ENCODE data around the gene PTPRU. TPM values are rescaled to one million over a fixed set of nuclear protein-coding genes. Genes with fewer than 3 reads are reported as not detected.

Gene PTPRU
- total RNA-seq, 1 donor from 2014 or later: 3.5 TPM

GRCh38 chr1:29239142-29239541 lies 2.8 kb downstream of the PTPRU start:
- peak overlapping the region; percentile 71 for H3K4me3 Mint-ChIP-seq (ENCODE audit: unreplicated experiment)
- TF ChIP-seq CTCF (IDR thresholded peaks at IDR 0.05): no peak
- H3K27ac Mint-ChIP-seq (ENCODE audit: unreplicated experiment): no peak overlapping the region
- peaks cover 25% of the 10 kb centered on the region for H3K27me3 Mint-ChIP-seq (ENCODE audit: unreplicated experiment)
- peaks cover 20% of the 10 kb centered on the region for H3K4me1 Mint-ChIP-seq (ENCODE audit: unreplicated experiment)
- no peak for DNase-seq (ENCODE audit: extremely low spot score, unreplicated experiment)
- no peaks in the 10 kb centered on the region for H3K36me3 Mint-ChIP-seq (ENCODE audit: unreplicated experiment)
- no peaks in the 10 kb centered on the region for H3K9me3 Mint-ChIP-seq (ENCODE audit: unreplicated experiment)

- H3K27ac Mint-ChIP-seq (ENCODE audit: unreplicated experiment): no peak overlapping the region
- no peak overlapping the region for H3K4me3 Mint-ChIP-seq (ENCODE audit: unreplicated experiment)
- no peaks in the 10 kb centered on the region for H3K9me3 Mint-ChIP-seq (ENCODE audit: unreplicated experiment)
- H3K27me3 Mint-ChIP-seq (ENCODE audit: unreplicated experiment): peaks cover 18% of the 10 kb centered on the region
- TF ChIP-seq CTCF (IDR thresholded peaks at IDR 0.05): peak; percentile 28
- H3K4me1 Mint-ChIP-seq (ENCODE audit: unreplicated experiment): peaks cover 20% of the 10 kb centered on the region
- no peak for DNase-seq (ENCODE audit: extremely low spot score, unreplicated experiment)
- no peaks in the 10 kb centered on the region for H3K36me3 Mint-ChIP-seq (ENCODE audit: unreplicated experiment)
Observed at GRCh38 chr1:29240400-29240837, 4.1 kb downstream of the PTPRU start.

GRCh38 chr1:29240986-29241385 lies 4.7 kb downstream of the PTPRU start:
- Mint-ChIP-seq H3K27ac (ENCODE audit: unreplicated experiment) (no peak overlapping the region), H3K9me3 (ENCODE audit: unreplicated experiment) (no peaks in the 10 kb centered on the region), H3K27me3 (ENCODE audit: unreplicated experiment) (peaks cover 18% of the 10 kb centered on the region), H3K4me3 (ENCODE audit: unreplicated experiment) (no peak overlapping the region), H3K36me3 (ENCODE audit: unreplicated experiment) (no peaks in the 10 kb centered on the region), H3K4me1 (ENCODE audit: unreplicated experiment) (peaks cover 20% of the 10 kb centered on the region)
- no peak for TF ChIP-seq CTCF (IDR thresholded peaks at IDR 0.05)
- no peak for DNase-seq (ENCODE audit: extremely low spot score, unreplicated experiment)

- Mint-ChIP-seq H3K4me3 (ENCODE audit: unreplicated experiment) (no peak overlapping the region), H3K4me1 (ENCODE audit: unreplicated experiment) (peaks cover 10% of the 10 kb centered on the region), H3K36me3 (ENCODE audit: unreplicated experiment) (no peaks in the 10 kb centered on the region), H3K9me3 (ENCODE audit: unreplicated experiment) (no peaks in the 10 kb centered on the region), H3K27ac (ENCODE audit: unreplicated experiment) (no peak overlapping the region), H3K27me3 (ENCODE audit: unreplicated experiment) (peaks cover 11% of the 10 kb centered on the region)
- no peak for TF ChIP-seq CTCF (IDR thresholded peaks at IDR 0.05)
- no peak for DNase-seq (ENCODE audit: extremely low spot score, unreplicated experiment)
Observed at GRCh38 chr1:29243023-29243870, 6.9 kb downstream of the PTPRU start.

GRCh38 chr1:29243871-29244200 lies 7.5 kb downstream of the PTPRU start:
- Mint-ChIP-seq H3K27ac (ENCODE audit: unreplicated experiment) (no peak overlapping the region), H3K4me3 (ENCODE audit: unreplicated experiment) (no peak overlapping the region), H3K4me1 (ENCODE audit: unreplicated experiment) (peaks cover 5% of the 10 kb centered on the region), H3K9me3 (ENCODE audit: unreplicated experiment) (no peaks in the 10 kb centered on the region), H3K27me3 (ENCODE audit: unreplicated experiment) (peaks cover 8% of the 10 kb centered on the region), H3K36me3 (ENCODE audit: unreplicated experiment) (no peaks in the 10 kb centered on the region)
- no peak for TF ChIP-seq CTCF (IDR thresholded peaks at IDR 0.05)
- DNase-seq (ENCODE audit: extremely low spot score, unreplicated experiment): no peak

Measured in osteocyte (in vitro differentiated cells).